Measurements from ENCODE around the gene KRTAP4-3.

KRTAP4-3 gene

DNA sequence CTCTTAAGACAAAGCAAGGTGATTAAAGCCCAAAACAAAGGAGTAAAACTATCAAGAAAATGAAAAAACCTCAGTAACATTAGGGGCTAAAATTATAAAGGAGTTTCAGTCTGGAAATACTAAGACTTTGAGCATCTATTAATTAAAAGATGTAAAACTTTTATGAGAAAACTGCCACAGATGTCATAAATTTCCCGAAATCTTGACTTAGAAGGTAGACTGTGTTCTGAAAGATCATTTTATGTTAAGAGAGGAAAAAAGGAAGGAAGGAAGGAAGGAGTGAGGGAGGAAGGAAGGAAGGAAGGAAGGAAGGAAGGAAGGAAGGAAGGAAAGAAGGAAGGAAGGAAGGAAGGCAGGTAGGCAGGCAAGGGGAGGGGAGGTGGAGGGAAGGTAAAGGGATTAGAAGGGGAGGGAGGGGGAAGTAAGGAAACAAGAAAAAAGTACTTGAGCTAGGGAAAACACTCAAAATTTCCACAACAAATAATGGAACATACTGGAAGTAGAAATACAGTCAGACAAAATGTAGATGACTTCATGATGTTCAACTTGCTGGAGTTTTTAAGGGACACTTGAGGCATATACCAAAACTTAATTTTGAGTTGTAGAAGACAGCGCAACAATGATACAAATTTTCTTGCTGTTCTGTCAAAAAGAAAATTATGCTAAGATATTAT lies 20.4 kb downstream of the KRTAP4-3 start:
- TF ChIP-seq, protein P1, sequence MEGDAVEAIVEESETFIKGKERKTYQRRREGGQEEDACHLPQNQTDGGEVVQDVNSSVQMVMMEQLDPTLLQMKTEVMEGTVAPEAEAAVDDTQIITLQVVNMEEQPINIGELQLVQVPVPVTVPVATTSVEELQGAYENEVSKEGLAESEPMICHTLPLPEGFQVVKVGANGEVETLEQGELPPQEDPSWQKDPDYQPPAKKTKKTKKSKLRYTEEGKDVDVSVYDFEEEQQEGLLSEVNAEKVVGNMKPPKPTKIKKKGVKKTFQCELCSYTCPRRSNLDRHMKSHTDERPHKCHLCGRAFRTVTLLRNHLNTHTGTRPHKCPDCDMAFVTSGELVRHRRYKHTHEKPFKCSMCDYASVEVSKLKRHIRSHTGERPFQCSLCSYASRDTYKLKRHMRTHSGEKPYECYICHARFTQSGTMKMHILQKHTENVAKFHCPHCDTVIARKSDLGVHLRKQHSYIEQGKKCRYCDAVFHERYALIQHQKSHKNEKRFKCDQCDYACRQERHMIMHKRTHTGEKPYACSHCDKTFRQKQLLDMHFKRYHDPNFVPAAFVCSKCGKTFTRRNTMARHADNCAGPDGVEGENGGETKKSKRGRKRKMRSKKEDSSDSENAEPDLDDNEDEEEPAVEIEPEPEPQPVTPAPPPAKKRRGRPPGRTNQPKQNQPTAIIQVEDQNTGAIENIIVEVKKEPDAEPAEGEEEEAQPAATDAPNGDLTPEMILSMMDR (IDR thresholded peaks at IDR 0.05; ENCODE audit: borderline replicate concordance, extremely low read depth, low read length, poor library complexity, severe bottlenecking), result no peak
- TF ChIP-seq EZH2 (IDR thresholded peaks at IDR 0.05; ENCODE audit: borderline replicate concordance, low read depth, low read length, severe bottlenecking), result no peak
- no peak for DNase-seq
- ATAC-seq (ENCODE audit: insufficient read depth, low read depth), result no peak
- Histone ChIP-seq H4K20me1 (ENCODE audit: insufficient read depth, low read length) (no peaks in the 10 kb centered on the region), H3K27me3 (ENCODE audit: insufficient read depth, low read length, poor library complexity) (peaks cover 2% of the 10 kb centered on the region), H3K36me3 (ENCODE audit: insufficient read depth, low read length) (no peaks in the 10 kb centered on the region), H3K79me2 (ENCODE audit: insufficient read depth, low read length) (no peaks in the 10 kb centered on the region), H2AFZ (ENCODE audit: low read depth, low read length) (no peak overlapping the region), H3K27ac (ENCODE audit: low read length) (no peak overlapping the region), H3K4me1 (ENCODE audit: insufficient read depth, low read length) (no peaks in the 10 kb centered on the region), H3K9ac (ENCODE audit: low read depth, low read length) (no peak overlapping the region), H3K4me2 (ENCODE audit: insufficient read depth, low read length) (no peak overlapping the region), H3K9me3 (ENCODE audit: insufficient read depth, low read length, severe bottlenecking) (peaks cover 6% of the 10 kb centered on the region), H3K4me3 (ENCODE audit: low read depth in 1 of 2, low read length in 2 of 2) (no peak overlapping the region)

DNA sequence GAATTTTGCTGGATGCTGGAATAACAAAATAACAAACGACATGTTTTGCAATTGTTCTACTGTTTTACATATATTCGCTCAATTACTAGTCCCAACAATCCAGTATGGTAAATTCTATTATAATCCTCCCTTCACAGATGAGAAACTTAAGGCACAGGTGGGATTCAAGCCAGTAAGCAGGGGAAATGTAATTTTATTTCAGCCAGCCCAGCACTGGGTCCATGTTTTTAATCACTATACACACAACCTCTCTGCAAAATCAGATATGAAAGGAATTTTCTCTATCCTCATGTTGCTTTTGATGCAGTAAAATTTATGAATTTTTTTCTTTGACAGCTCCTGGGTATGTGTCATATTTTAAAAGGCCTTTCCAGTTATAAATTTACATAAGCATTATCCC lies 22.8 kb downstream of the KRTAP4-3 start:
- H3K27me3 ChIP-seq (ENCODE audit: insufficient read depth, low read length, poor library complexity), result no peaks in the 10 kb centered on the region
- H2AFZ ChIP-seq (ENCODE audit: low read depth, low read length), result no peak overlapping the region
- no peak overlapping the region for H3K4me2 ChIP-seq (ENCODE audit: insufficient read depth, low read length)
- H3K4me1 ChIP-seq (ENCODE audit: insufficient read depth, low read length), result no peaks in the 10 kb centered on the region
- H3K27ac ChIP-seq (ENCODE audit: low read length), result no peak overlapping the region
- no peak for DNase-seq
- no peak for ATAC-seq (ENCODE audit: insufficient read depth, low read depth)
- H3K36me3 ChIP-seq (ENCODE audit: insufficient read depth, low read length), result no peaks in the 10 kb centered on the region
- no peaks in the 10 kb centered on the region for H3K79me2 ChIP-seq (ENCODE audit: insufficient read depth, low read length)
- H3K4me3 ChIP-seq (ENCODE audit: low read depth in 1 of 2, low read length in 2 of 2), result no peak overlapping the region
- peaks cover 13% of the 10 kb centered on the region for H3K9me3 ChIP-seq (ENCODE audit: insufficient read depth, low read length, severe bottlenecking)
- H3K9ac ChIP-seq (ENCODE audit: low read depth, low read length), result no peak overlapping the region
- H4K20me1 ChIP-seq (ENCODE audit: insufficient read depth, low read length), result no peaks in the 10 kb centered on the region
- TF ChIP-seq, protein P1 (IDR thresholded peaks at IDR 0.05; ENCODE audit: borderline replicate concordance, extremely low read depth, low read length, poor library complexity, severe bottlenecking), result no peak

DNA sequence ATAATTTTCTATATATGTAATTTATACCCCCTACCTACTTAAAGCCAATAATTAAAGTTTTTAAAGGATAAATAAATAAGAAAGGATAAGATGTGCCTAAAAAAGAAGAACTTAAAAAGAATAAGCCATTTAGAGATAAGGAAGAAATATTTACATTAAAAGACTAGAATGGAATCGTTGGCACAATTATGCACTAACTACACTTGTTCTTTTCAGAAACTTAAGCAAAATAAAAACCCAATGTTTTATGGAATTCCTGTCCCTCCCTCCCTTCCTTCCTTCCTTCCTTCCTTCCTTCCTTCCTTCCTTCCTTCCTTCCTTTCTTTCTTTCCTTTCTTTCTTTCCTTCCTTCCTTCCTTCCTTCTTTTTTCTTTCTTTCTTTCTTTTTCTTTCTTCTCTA lies 23.2 kb downstream of the KRTAP4-3 start:
- Histone ChIP-seq H2AFZ (ENCODE audit: low read depth, low read length) (no peak overlapping the region), H3K79me2 (ENCODE audit: insufficient read depth, low read length) (no peaks in the 10 kb centered on the region), H3K27ac (ENCODE audit: low read length) (no peak overlapping the region), H3K4me2 (ENCODE audit: insufficient read depth, low read length) (no peak overlapping the region), H3K4me3 (ENCODE audit: low read depth in 1 of 2, low read length in 2 of 2) (no peak overlapping the region), H3K4me1 (ENCODE audit: insufficient read depth, low read length) (no peaks in the 10 kb centered on the region), H3K9me3 (ENCODE audit: insufficient read depth, low read length, severe bottlenecking) (peaks cover 15% of the 10 kb centered on the region), H3K36me3 (ENCODE audit: insufficient read depth, low read length) (no peaks in the 10 kb centered on the region), H3K9ac (ENCODE audit: low read depth, low read length) (no peak overlapping the region), H3K27me3 (ENCODE audit: insufficient read depth, low read length, poor library complexity) (no peaks in the 10 kb centered on the region), H4K20me1 (ENCODE audit: insufficient read depth, low read length) (no peaks in the 10 kb centered on the region)
- TF ChIP-seq, protein P1 (IDR thresholded peaks at IDR 0.05; ENCODE audit: borderline replicate concordance, extremely low read depth, low read length, poor library complexity, severe bottlenecking), result no peak
- no peak for TF ChIP-seq EZH2 (IDR thresholded peaks at IDR 0.05; ENCODE audit: borderline replicate concordance, low read depth, low read length, severe bottlenecking)
- DNase-seq (no peak), ATAC-seq (ENCODE audit: insufficient read depth, low read depth) (no peak)
